Mononuclear cell (primary cell): ENCODE data around the gene GPR142. TPM values are rescaled to one million over a fixed set of nuclear protein-coding genes. Genes with fewer than 3 reads are reported as not detected.
"Not testable (repeated sequence)": the region's sequence is repeated elsewhere in the genome, so short reads cannot be mapped to it uniquely, and the experiment has no call there.

ENCODE experiments used
- H3K27me3 ChIP-seq: 2 replicates; pipeline ENCODE4 v1.6.0; 2011; ENCODE audit warnings: low read length, control low read depth; ENCODE audit not compliant: insufficient read depth
- H3K4me1 ChIP-seq: 2 replicates; pipeline ENCODE4 v1.5.1; 2011; ENCODE audit warnings: mild to moderate bottlenecking, low read length, control low read depth; ENCODE audit not compliant: insufficient read depth
- H3K4me3 ChIP-seq: 2 replicates; pipeline ENCODE4 v1.5.1; 2011; ENCODE audit warnings: mild to moderate bottlenecking, low read length, moderate library complexity
- H3K9me3 ChIP-seq: 2 replicates; pipeline ENCODE4 v1.5.1; 2011; ENCODE audit warnings: low read depth, mild to moderate bottlenecking, control low read depth, low read length
- total RNA-seq: library from RNA; depleted of rRNA; stranded (reverse); fragments of >200 nt; gene quantifications from one replicate; pipeline ENCODE4 v1.2.3, GENCODE V29; 2012

Gene GPR142
- total RNA-seq, 1 donor, result not detected

DNA sequence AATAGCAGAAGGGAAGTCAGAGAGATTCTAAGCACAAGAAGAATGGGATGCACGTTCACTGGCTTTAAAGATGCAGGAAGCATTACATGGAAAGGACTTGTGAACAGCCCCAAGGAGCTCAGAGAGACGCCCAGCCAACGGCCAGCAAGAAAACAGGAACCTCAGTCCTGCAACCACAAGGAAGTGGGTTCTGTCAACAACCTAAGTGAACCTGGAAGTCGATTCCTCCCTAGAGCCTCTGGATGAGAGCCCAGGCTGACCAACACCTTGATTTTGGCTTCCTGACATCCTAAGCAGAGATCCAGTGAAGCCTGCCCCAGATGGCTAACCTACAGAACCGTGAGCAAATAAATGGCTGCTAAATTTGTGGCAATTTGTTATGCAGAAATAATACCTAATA, 24.5 kb downstream of the GPR142 start:
- no peak overlapping the region for H3K4me3 ChIP-seq
- H3K27me3 ChIP-seq, result no peaks in the 10 kb centered on the region
- H3K9me3 ChIP-seq, result no peaks in the 10 kb centered on the region
- peaks cover 11% of the 10 kb centered on the region for H3K4me1 ChIP-seq

DNA sequence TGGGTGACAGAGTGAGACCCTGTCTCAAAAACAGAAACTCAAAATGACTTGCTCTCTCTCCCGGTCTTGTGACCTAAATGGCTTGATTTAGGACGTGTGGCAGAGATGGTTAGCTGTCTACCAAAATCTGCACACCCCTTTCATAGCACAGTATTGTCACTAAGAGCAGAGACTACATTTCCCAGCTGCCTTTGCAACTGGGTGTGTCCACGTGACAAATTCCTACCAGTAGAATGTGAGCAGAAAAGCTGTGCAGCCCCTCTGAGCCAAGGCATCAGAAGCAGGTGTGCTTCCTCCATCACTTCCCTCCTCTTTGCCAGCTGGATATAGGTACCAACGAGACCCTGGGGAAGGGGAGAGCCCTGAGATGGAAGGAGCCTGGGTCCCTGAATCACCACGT, 25.5 kb downstream of the GPR142 start:
- peaks cover 11% of the 10 kb centered on the region for H3K4me1 ChIP-seq
- no peaks in the 10 kb centered on the region for H3K9me3 ChIP-seq
- no peaks in the 10 kb centered on the region for H3K27me3 ChIP-seq
- no peak overlapping the region for H3K4me3 ChIP-seq

GRCh38 chr17:74393346-74393942, 26.1 kb downstream of the GPR142 start:
- peaks cover 11% of the 10 kb centered on the region for H3K4me1 ChIP-seq
- no peak overlapping the region for H3K4me3 ChIP-seq
- no peaks in the 10 kb centered on the region for H3K9me3 ChIP-seq
- no peaks in the 10 kb centered on the region for H3K27me3 ChIP-seq

DNA sequence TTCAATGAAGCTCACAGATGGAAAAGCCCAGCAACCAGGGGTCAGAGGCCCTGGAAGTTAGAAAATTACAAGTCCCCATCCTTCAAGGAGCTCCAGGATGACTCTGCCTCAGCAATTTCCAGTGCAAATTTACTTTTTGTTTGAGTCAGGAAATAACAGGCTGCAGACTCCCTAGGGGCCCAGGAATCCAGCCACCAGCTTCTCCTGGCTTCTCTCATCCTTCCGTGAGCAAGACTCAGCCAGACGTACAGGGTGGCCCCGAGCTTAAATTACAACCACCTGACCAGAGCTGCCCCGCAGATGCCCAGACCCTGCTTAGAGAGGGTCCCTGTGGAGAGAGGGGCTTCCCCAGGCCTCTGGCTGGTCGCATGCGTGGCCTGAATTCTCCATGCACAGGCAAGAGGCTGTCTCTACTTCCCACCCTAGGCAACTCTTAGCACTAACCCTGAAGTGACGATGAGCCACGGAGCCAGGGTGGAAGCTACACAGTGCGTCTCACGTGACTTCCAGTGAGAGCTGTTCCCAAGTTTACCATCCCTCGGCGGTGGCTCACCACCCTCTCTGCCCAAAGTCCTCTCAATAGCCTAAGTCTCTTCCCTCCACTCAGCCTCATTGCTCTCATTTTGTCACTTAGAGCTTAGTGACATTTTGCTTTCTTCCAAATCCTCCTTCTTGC, 27.1 kb downstream of the GPR142 start:
- Histone ChIP-seq H3K4me3 (no peak overlapping the region), H3K27me3 (no peaks in the 10 kb centered on the region), H3K9me3 (no peaks in the 10 kb centered on the region), H3K4me1 (peaks cover 11% of the 10 kb centered on the region)

DNA sequence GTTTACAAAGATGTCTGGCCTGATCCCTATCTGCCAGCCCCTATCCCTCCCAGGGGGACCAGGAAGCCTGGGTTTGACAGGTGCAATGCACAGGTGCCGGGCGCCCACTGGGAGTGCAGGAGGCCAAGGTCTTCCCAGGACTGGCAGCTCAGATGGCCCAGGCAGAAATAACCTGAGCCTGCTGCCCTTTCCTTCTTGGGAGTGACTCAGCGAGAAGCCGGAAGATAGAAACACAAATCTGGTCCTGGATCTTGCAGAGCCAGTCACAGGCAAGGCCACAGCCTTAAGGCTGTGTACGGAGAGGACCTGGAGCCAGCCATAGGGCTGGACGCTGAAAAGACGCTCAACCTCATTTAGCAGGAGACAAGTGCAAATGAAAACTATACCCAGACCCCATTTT, 27.7 kb downstream of the GPR142 start:
- Histone ChIP-seq H3K27me3 (no peaks in the 10 kb centered on the region), H3K4me1 (peaks cover 11% of the 10 kb centered on the region), H3K9me3 (no peaks in the 10 kb centered on the region), H3K4me3 (no peak overlapping the region)

DNA sequence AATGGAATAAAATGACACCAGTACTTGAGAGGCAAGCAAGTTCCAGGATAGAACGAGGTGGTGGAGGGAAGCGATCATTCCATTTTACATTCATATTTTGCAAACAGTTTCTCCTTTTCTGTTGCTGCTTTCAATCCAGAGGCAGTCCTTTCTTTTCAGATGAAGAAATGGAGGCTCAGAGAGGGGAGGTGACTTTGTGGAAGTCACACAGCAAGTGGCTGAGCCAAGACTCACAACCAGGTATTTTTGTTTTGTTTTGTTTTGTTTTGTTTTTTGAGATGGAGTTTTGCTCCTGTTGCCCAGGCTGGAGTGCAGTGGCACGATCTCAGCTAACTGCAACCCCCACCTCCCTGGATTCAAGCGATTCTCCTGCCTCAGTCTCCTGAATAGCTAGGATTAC, 29.3 kb downstream of the GPR142 start:
- H3K4me1 ChIP-seq, result peaks cover 6% of the 10 kb centered on the region
- no peaks in the 10 kb centered on the region for H3K9me3 ChIP-seq
- H3K4me3 ChIP-seq, result no peak overlapping the region
- H3K27me3 ChIP-seq, result no peaks in the 10 kb centered on the region

GRCh38 chr17:74402048-74402447, 34.7 kb downstream of the GPR142 start:
- H3K27me3 ChIP-seq, result no peaks in the 10 kb centered on the region
- no peaks in the 10 kb centered on the region for H3K4me1 ChIP-seq
- no peaks in the 10 kb centered on the region for H3K9me3 ChIP-seq
- H3K4me3 ChIP-seq, result no peak overlapping the region

DNA sequence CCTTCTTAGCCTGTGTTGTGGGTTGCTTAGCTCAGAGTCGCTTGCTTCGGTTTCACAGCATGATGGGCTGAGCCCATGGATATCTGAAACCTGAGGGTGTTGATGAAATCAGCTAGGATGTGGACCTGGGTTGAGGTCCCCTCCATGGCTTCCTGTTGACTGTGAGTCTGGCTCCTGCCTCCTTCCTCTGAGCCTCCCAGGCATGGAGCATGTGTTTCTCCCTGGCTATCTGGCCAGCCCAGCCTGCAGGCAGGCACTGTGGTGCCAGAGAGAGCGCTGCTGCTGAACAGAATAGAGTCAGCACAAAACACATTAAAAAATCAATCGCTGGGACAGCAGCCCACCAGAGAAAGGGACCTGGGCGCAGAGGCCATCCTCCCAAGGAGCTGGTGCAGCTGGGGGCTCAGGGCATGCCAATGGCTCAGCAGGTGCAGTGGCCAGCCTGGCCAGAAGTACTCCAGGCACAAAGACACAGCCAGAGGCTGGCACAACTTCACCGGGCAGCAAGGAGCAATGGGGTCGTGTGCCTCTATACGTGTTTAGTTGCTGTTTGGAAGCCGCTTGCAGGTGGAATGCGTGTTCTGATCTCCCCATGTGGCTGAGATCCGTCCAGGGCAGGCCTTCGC, 36.3 kb downstream of the GPR142 start:
- Histone ChIP-seq H3K4me1 (no peaks in the 10 kb centered on the region), H3K9me3 (no peaks in the 10 kb centered on the region), H3K27me3 (no peaks in the 10 kb centered on the region), H3K4me3 (no peak overlapping the region)

DNA sequence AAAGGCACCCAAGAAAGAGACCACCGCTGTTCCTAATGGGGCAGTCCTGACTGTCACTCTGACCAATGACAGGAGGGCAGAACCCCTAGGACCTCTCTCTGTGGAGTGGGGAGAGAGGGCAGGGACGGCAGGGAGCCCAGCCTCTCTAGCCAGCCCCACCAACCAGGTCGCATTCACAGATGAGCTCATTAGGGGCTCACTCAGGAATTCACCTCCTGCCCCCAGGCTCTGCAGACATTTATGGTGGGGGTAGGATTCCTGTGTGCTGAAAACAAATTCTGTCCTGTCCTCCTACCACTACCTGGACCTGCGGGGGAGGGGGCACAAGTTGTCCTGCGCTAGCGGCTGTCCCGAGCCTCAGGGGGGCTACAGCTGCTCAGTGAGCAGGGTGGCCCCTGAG, 36.9 kb downstream of the GPR142 start:
- Histone ChIP-seq H3K4me3 (no peak overlapping the region), H3K9me3 (no peaks in the 10 kb centered on the region), H3K4me1 (no peaks in the 10 kb centered on the region), H3K27me3 (no peaks in the 10 kb centered on the region)

DNA sequence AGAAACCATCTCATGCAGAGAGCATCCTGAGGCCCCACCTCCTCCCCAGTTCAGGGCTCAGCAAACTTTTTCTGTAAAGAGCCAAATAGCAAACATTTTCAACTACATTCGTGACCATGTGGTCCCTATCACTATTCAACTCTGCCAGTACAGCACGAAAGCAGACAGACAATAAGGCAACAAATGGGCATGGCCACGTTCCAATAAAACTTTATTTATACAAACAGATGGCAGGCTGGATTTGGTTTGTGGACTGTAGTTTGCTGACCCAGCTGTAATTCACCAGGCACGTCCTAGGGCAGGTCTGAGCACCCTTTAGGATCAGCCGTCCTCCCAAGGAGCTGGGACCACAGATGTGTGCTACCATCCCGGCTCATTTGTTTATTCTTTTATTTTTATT, 37.5 kb downstream of the GPR142 start:
- H3K4me3 ChIP-seq, result no peak overlapping the region
- no peaks in the 10 kb centered on the region for H3K9me3 ChIP-seq
- no peaks in the 10 kb centered on the region for H3K4me1 ChIP-seq
- no peaks in the 10 kb centered on the region for H3K27me3 ChIP-seq

- H3K9me3 ChIP-seq, H3K4me3 ChIP-seq, H3K27me3 ChIP-seq, H3K4me1 ChIP-seq: not testable (repeated sequence)
These were observed 38.0 kb downstream of the GPR142 start for GRCh38 chr17:74405311-74405710.

GRCh38 chr17:74407384-74407783, 40.1 kb downstream of the GPR142 start:
- no peaks in the 10 kb centered on the region for H3K9me3 ChIP-seq
- no peaks in the 10 kb centered on the region for H3K4me1 ChIP-seq
- no peaks in the 10 kb centered on the region for H3K27me3 ChIP-seq
- no peak overlapping the region for H3K4me3 ChIP-seq

- Histone ChIP-seq H3K4me1 (no peaks in the 10 kb centered on the region), H3K9me3 (no peaks in the 10 kb centered on the region), H3K4me3 (no peak overlapping the region), H3K27me3 (no peaks in the 10 kb centered on the region)
These were observed 41.0 kb downstream of the GPR142 start for GRCh38 chr17:74408262-74408661.

- no peaks in the 10 kb centered on the region for H3K27me3 ChIP-seq
- no peaks in the 10 kb centered on the region for H3K4me1 ChIP-seq
- H3K9me3 ChIP-seq, result no peaks in the 10 kb centered on the region
- H3K4me3 ChIP-seq, result no peak overlapping the region
These were observed 41.5 kb downstream of the GPR142 start for GRCh38 chr17:74408815-74409214.

GRCh38 chr17:74410001-74410443, 42.7 kb downstream of the GPR142 start:
- no peaks in the 10 kb centered on the region for H3K4me1 ChIP-seq
- H3K9me3 ChIP-seq, result no peaks in the 10 kb centered on the region
- H3K4me3 ChIP-seq, result no peak overlapping the region
- H3K27me3 ChIP-seq, result no peaks in the 10 kb centered on the region

DNA sequence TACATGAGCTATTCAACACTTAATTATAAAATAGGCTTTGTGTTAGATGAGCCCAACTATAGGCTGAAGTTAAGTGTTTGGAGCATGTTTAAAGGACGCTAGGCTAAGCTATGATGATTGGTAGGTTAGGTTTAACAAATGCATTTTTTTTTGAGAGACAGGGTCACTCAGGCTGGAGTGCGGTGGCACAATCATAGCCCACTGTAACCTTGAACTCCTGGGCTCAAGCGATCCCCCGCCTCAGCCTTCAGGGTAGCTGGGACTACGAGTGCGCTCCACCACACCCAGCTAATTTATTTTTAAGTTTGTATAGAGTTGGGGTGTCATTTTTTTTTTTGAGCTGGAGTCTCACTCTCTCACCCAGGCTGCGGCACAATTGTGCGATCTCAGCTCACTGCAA, 45.3 kb downstream of the GPR142 start:
- H3K27me3 ChIP-seq, result no peaks in the 10 kb centered on the region
- H3K4me3 ChIP-seq, result no peak overlapping the region
- H3K9me3 ChIP-seq, result no peaks in the 10 kb centered on the region

More for the DNA sequence above, 45.3 kb downstream of the GPR142 start:
- no peaks in the 10 kb centered on the region for H3K4me1 ChIP-seq
